Activated CD4-positive, alpha-beta T cell treated with anti-CD3 and anti-CD28 coated beads for 36 hours (primary cell): ENCODE measurements around the gene SLC16A14. TPM values are rescaled to one million over a fixed set of nuclear protein-coding genes. Genes with fewer than 3 reads are reported as not detected.

Experiments
- ATAC-seq: fragments of 200-7000 bp; cut with Tn5 transposase; one replicate; pipeline ENCODE4 v1.10.0; 2021; ENCODE audit warnings: mild to moderate bottlenecking, moderate library complexity
- CTCF ChIA-PET: fragments of 350-600 bp; sonication (Branson Sonifier 250); formaldehyde crosslinking; loops from one replicate; lab custom pipeline; 2021; ENCODE audit warnings: antibody characterized with exemption; lab: Charles Lee
- POLR2A ChIA-PET: fragments of 350-600 bp; sonication (Branson Sonifier 250); formaldehyde crosslinking; loops from one replicate; lab custom pipeline; 2021; ENCODE audit warnings: antibody characterized with exemption, inconsistent platforms; lab: Charles Lee
- DNase-seq: peaks from one replicate; pipeline ENCODE4 v3.0.0-alpha.2; 2020
- H3K27ac Mint-ChIP-seq: one replicate; pipeline ENCODE4 v1.8.0; 2021; ENCODE audit warnings: mixed read lengths
- H3K27me3 Mint-ChIP-seq: one replicate; pipeline ENCODE4 v1.8.0; 2021; ENCODE audit warnings: mixed read lengths
- H3K36me3 Mint-ChIP-seq: one replicate; pipeline ENCODE4 v1.8.0; 2021; ENCODE audit warnings: low read depth, mixed read lengths
- H3K4me1 Mint-ChIP-seq: one replicate; pipeline ENCODE4 v1.8.0; 2021; ENCODE audit warnings: mixed read lengths
- H3K4me3 Mint-ChIP-seq: one replicate; pipeline ENCODE4 v1.8.0; 2021; ENCODE audit warnings: mild to moderate bottlenecking, moderate library complexity, mixed read lengths
- H3K9me3 Mint-ChIP-seq: one replicate; pipeline ENCODE4 v1.8.0; 2021; ENCODE audit warnings: low read depth, mixed read lengths
- intact Hi-C, 2 experiments: fragments of 100-400 bp; cut with DNase I in 1 of 2; cut with micrococcal nuclease in 1 of 2; formaldehyde crosslinking; loops; one replicate each; pipeline versions ENCODE4 v1.14.2 to v1.15.1; 2022 to 2024; cut with DNase I, micrococcal nuclease
- total RNA-seq, 2 experiments: library from RNA; stranded (reverse); gene quantifications; one replicate each; pipeline ENCODE4 v1.2.3, GENCODE V29; 2021

The SLC16A14 gene
- total RNA-seq, 2 experiments from 2014 or later, result 1.2 to 2.2 TPM

DNA sequence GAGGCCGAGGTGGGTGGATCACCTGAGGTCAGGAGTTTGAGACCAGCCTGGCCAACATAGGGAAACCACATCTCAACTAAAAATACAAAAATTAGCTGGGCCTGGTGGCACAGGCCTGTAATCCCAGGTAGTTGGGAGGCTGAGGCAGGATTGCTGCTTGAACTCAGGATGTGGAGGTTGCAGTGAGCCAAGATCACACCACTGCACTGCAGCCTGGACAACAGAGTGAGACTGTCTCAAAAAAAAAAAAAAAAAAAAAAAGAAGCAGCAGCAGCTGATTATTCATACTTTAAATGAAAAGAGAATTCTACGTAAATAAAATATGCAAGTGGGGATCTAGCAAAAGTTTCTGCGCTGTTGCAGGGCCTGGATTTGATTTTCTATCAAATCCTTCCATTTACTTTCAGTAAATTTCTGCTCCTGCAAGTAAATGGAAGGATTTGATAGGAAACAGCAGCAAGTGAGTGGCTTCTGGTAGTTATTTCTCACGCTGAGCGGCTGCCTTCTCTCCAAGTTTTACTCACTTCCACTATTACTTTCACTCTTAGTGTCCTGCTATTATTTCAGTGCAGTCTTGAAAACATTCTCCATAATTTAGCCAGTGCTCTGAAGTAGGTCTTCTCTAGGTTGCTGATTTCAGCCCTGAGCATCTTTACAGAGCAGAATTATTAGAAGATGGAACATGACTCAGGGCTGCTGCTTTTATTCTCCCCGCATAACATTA is 68.4 kb downstream of the SLC16A14 start:
- Mint-ChIP-seq H3K9me3 (no peaks in the 10 kb centered on the region), H3K27me3 (no peaks in the 10 kb centered on the region), H3K36me3 (no peaks in the 10 kb centered on the region), H3K4me1 (peaks cover 2% of the 10 kb centered on the region), H3K4me3 (no peak overlapping the region), H3K27ac (no peak overlapping the region)
- peak; percentile 40 for DNase-seq
- ChIA-PET POLR2A (no interaction called here), CTCF (interaction anchor here (0.7 to 0.8 kb wide), 2 partner anchors 8 to 276 kb away, joined by 3 read pairs; no protein-coding TSS in a partner anchor)
- peak; percentile 74 for ATAC-seq
- intact Hi-C loops, result loop anchor here in 1 of 2 experiments (10.0 kb wide), 1 partner anchor 715 kb away; the partner anchor contains the start of gene CAB39

DNA sequence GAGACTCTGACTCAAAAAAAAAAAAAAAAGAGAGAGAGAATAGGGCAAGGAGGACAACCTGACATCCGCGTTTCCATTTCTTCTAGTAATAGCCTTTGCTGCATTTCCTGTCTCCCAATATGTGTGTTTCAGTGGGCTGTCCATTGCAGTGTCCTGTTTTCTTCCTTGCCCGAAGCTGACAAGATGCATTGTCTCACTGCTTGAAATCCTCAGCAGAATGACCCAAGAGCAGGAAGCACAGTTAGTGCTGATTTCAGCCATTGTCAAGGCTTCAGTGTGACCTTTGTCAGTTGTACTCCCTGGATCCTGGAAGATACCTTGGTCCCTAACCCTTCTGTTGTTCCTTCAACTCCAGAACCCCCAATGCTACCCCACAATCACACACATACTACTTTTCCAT is 71.2 kb downstream of the SLC16A14 start:
- Mint-ChIP-seq H3K9me3 (no peaks in the 10 kb centered on the region), H3K4me3 (no peak overlapping the region), H3K27me3 (no peaks in the 10 kb centered on the region), H3K4me1 (peaks cover 2% of the 10 kb centered on the region), H3K27ac (no peak overlapping the region), H3K36me3 (no peaks in the 10 kb centered on the region)
- intact Hi-C loops, result no loop called here
- DNase-seq (no peak), ATAC-seq (no peak)
- ChIA-PET CTCF (interaction anchor here (0.8 kb wide), 1 partner anchor 765 kb away, joined by 4 read pairs; no protein-coding TSS in a partner anchor), POLR2A (no interaction called here)

DNA sequence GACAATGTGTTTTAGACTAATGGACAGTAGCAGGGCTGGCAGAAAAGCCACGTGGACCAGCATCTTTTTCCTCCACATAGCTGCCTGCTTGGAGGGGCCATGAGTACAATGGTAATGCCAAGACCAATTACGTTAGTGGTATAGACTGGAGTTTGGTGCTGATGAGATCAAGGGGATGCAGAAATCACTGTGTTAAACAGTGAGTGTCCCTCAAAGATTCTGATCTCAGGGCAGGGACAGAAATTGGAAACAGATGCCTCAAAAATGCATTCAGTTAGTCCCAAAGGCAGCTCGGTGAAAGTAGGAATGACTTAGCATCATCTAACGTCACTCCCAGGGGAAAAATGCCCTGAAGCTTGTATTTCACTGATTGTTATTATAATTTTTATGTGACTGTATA is 72.4 kb downstream of the SLC16A14 start:
- no peak for DNase-seq
- no peak overlapping the region for H3K27ac Mint-ChIP-seq
- no peaks in the 10 kb centered on the region for H3K36me3 Mint-ChIP-seq
- no peaks in the 10 kb centered on the region for H3K27me3 Mint-ChIP-seq
- no peaks in the 10 kb centered on the region for H3K9me3 Mint-ChIP-seq
- H3K4me3 Mint-ChIP-seq, result no peak overlapping the region
- no peak for ATAC-seq
- ChIA-PET POLR2A (no interaction called here), CTCF (no interaction called here)
- H3K4me1 Mint-ChIP-seq, result peaks cover 2% of the 10 kb centered on the region
- intact Hi-C loops, result no loop called here

DNA sequence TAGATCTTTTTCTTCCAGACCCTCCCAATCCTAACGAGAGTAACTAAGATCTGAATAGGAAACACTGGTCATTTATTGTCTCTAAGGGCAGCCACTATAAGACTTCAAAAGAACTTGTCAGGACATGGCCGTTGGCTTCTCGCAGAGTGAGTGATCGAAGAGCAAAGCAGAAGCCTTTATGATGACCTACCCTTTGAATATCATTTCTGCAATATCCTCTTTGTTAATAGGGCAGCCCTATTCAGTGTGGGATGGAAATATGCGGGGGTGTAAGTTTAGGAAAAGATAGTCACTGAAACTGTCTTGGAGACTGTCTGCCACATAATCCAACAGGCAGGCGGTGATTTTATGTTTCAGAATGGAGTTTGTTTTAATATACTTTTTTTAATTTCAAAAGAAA is 75.5 kb downstream of the SLC16A14 start:
- Mint-ChIP-seq H3K4me3 (no peak overlapping the region), H3K36me3 (no peaks in the 10 kb centered on the region), H3K4me1 (no peaks in the 10 kb centered on the region), H3K27me3 (no peaks in the 10 kb centered on the region), H3K9me3 (no peaks in the 10 kb centered on the region), H3K27ac (no peak overlapping the region)
- intact Hi-C loops, result no loop called here
- POLR2A ChIA-PET, result no interaction called here
- CTCF ChIA-PET, result no interaction called here
- ATAC-seq (no peak), DNase-seq (no peak)

Other genes with a start within 250 kb of the SLC16A14 start
- 100 to 1,000 TPM; 231 to 382 TPM for gene TRIP12, start 146.9 kb downstream of the SLC16A14 start, total RNA-seq
- 1 to 10 TPM; 1.5 to 2.0 TPM for gene FBXO36, start 146.4 kb downstream of the SLC16A14 start, total RNA-seq
- gene SP110, start 151.1 kb upstream of the SLC16A14 start, total RNA-seq, result 100 to 1,000 TPM in 1 of 2 experiments, 10 to 100 TPM in 1; 96.2 to 111 TPM
- gene SP140, start 156.8 kb upstream of the SLC16A14 start, total RNA-seq, result 10 to 100 TPM; 71.3 to 84.2 TPM